Hematopoietic multipotent progenitor cell treated with erythropoietin and hydrocortisone succinate and interleukin-3 and kit ligand, for 8 days (in vitro differentiated cells): ENCODE results near the gene PPP1R7.

ENCODE experiments used
- DNase-seq: peaks from one replicate; pipeline ENCODE4 v3.0.0-alpha.2; 2015

The PPP1R7 gene

DNA sequence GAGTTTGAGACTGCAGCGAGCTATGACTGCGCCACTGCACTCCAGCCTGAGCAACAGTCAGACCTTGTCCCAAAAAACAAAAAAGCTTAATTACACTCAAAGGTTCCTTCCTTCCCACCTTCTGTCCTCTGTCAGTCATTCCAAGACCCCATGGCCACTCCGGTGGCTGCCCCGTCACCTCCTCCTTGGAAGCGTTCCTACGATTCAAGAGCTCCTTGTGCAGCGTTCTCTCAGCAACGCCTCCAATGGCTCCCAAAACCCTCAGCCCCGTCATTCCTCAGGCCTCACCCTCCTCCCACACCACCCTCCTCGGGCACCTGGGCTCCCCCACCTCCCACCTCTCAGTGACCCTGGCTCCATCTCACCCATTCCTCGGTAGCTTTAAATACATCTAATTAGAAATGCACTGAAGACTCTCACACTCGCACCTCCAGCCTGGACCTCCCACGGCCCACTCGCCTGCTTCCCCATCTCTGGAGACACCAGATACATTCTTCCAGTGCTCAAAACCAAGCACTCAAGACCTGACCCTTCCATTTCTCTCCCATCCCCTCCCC is 9.0 kb upstream of the PPP1R7 start:
- no peak for DNase-seq

DNA sequence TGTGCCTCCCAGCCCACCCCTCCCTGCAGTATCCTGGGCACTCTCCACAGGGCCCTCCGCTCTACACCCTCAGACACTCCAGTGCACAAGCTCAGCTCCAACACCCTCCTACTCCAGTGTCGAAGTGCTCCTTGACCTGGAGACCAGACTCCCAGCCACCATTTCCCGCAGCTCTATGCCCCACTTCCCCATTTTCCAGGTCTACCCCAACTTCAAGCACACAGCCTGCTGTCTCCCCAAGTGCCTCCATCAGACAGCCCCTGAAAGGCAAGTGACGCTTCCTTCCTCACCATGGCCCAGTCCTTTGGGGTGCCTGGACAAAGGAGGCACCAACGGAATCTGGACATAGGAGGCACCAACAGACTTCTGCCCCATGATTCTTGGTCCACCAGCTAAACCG is 8.2 kb upstream of the PPP1R7 start:
- DNase-seq: no peak

DNA sequence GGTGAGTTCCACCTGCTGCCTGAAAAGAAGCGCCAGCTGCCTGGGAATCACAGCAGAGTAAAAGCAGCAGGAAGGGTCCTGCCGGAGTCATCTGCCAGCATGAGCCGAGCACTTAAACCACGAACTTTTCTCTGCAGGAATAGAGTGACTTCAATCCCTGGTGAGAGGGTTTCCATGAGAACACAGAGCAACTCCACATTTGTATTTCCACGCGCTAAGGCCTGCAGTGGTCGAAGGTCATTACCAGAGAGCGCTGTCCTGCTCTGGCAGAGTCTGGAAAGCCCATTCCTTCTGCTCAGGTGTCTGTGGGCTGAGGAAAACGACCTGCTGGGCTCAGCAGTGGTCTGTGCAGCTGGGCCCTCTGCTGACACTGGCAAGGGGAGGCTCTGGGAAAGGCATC is 7.7 kb upstream of the PPP1R7 start:
- no peak for DNase-seq

DNA sequence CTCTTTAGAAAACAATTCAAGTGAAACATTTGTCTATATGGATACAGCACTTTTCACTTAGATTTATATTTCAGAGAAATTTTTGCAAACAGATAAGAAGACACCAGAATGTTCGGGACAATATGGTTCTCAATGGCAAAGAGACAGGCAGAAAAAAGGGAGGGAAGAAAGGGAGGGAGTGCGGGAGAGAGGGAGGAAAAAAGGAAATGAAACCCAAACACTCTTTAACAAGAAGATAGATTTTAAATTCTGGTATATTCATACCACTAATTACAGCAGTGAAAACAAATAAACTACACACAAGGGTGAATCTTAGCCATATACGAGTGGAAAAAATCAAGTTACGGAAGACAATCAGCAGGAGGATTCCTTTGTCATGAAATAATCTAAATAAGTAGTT is 4.0 kb upstream of the PPP1R7 start:
- DNase-seq: no peak

DNA sequence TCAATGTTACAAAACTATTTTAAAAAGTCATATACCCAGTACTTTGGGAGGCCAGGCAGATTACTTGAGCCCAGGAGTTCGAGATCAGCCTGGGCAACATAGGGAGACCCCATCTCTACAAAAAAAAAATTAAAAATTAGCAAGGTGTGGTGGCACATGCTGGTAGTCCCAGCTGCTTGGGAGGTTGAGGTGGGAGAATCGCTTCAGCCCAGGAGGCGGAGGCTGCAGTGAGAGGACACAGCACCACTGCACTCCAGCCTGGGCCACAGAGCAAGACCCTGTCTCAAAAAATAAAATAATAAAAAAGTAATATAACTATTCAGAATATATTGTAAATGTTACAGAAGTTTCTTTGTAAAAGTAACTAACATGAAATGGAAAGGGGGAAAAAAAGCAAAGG is 2.9 kb upstream of the PPP1R7 start:
- DNase-seq: no peak

DNA sequence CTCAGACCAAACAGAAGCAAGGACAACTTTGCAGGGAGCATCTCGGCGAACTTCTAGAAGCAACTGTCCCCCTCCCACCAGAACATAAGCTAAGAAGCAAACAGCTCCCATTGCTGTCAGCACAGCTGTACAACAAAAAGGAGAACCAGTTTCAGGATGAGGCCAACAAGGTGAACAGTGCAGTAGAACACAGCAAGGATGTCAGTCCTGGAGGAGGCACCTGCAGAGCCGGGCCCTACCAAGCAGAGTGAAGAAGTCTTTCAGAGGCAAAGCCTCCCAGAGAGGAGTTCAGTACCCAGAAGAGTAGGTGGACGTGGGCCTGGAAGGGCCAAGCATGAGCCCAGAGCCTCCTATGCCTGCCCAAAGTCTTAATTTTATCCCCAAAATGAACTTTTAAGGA is 2.0 kb upstream of the PPP1R7 start:
- no peak for DNase-seq

DNA sequence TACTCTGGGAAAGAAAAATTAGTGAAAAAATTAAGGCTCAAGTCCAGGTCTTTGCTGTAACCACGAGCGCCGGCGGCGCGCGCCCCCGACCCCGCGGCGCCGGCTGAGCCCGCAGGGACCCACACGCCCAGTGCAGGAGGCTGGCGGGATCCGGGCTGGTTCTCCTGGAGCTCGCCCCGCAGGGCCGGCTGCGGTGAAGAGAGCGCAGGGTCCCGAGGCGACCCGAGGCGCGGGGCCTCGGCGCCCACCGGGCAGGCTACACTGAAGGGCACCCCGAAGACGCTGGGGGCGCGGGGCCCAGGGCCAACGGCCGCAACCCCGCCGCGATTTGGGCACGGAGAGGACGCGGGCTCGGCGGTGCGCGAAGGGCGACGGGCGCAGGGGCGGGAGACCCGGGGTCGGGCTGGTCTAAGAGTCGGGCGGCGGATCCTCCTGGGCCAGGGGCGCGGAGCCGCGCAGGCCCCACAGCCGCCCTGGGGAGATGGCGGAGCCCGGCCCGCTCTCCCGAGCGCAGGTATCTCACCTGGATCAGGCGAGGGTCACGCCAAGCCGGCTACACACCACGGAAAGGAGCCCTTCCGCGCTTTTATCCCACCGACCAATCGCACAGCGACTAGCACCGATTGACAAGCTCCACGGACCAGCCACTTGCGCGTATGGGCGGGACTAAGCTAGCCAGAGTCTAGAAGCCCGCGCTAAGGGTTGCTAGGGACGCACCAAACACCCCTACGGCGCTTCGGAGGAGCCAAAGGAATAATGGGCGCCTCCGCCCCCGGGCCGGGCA is 1.2 kb upstream of the PPP1R7 start, which contains the start of gene PASK:
TSS of gene PASK (minus strand) at position 582 of the 784 bp plus-strand sequence. CDS start 6,440 bp downstream, outside the sequence.
- DNase-seq: peak; percentile 98

DNA sequence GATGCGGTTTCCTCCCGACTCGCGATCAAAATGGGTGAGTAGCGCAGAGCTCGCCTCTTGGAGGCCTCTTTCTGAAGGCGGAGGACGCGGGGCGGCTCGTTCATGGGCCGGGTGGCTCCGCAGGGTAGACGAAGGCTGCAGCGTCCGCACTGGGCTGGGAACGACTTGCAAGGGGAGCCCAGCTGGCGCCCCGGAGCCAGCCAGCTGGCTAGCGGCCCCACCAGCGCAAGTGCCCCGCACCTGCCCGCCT is 667 bp upstream of the PPP1R7 start:
- no peak for DNase-seq

DNA sequence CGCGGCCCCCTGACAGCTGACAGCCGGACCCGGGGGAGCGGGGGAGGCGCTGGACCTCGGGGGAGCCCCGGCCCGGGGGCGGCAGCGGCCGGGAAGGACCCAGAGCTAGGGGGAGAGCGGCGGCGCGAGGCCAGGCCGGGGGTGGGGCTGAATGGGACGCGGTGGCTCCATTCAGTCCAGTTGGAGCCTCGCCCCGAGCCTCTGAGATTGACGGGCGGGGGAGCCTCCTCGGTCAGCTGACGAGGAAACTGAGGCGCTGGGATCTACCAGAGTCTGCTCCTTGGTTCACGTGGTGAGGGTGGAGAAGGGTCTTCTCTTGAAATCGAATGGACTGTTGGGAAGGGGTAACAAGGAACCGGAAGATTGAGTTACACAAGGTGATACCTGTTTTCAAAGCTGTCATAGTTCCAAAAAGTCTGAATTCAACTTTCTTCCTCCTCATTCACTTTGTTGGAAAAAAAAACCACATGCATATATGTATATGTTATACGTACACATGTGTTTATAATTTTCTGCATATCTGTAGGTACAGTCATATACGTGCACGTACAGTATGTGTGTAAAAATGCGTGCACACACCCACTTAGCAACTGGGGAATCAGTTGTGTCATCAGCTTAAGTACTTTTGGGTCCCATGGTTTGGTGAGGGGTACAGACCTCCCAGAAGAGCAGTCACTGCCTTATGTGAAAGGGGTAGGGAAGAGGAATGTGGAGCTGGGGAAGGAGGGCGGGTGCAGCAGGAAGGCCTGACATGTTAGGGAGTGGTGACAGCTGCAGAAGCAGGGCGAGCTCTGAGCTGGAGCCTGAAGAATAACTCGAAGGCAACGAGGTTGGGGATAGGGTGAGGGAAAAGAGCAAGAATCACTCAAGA is 628 bp downstream of the PPP1R7 start:
- DNase-seq: no peak

DNA sequence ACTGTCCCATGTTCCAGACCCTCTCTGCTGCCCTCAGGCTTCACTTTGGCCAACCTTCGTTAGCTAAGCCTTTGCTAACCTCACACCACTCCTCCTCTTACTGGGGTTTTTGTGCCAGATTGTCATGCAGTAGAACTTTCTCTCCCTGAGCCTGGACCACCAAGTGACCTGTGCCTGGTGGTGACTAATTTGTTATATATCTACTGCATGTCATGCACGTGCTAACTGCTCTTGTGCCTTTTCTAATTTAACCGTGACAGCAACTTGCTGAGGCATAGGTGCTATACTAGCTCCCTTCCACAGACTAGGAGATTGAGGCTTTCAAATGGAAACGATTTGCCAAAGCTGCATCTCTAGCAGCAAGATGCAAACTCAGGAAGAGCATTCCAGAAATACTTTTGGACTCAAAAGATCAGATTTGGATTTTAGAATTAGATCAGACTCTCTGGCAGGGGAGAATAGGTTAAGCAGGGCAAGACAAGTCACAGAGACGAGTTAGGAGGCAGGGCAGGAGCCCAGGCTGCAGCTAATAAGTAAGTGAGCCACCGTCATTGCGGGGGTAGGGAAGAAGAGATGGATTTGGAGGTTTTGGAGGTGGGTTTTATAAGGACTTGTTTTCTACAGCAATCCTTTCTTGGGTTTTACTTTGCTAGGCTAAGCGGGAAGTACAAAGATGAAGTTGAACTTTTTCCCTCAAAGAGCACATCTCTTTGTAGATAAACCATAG is 1.8 kb downstream of the PPP1R7 start:
- DNase-seq: no peak

DNA sequence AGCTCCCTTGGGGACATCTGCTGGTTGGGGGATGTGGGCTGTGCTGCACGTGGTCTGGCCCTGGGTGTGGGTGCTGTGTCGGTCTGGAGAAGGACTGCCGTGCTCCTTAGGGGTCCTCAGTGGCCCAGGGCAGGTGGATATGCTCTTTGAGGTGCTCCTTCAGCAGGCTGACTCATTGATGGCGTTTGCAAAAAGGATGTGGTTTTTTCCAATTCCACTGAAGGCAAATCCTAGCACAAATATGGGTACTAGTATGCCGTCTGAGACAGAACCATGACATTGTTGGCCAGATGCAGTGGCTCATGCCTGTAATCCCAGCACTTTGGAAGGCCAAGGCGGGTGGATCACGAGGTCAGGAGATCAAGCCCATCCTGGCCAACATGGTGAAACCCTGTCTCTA is 3.3 kb downstream of the PPP1R7 start:
- DNase-seq: no peak

DNA sequence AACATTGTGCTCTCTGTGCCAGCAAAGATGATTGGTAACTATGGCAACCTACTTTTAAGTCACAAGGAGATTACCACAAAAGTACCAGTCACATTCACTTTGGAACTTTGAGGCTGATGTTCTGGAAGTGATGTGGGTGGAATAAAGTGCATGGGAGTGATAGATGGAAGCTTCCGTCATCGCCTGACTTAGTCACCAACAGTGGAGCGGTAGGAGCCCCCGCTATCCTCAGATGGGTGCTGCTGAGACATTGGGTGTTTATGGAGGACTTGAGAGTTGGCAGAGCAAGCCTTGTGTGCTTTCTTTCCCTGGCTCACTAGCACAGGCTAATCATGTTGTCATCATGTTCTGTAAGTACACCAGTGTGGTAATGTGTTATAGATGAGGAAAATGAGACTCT is 4.6 kb downstream of the PPP1R7 start:
- no peak for DNase-seq

DNA sequence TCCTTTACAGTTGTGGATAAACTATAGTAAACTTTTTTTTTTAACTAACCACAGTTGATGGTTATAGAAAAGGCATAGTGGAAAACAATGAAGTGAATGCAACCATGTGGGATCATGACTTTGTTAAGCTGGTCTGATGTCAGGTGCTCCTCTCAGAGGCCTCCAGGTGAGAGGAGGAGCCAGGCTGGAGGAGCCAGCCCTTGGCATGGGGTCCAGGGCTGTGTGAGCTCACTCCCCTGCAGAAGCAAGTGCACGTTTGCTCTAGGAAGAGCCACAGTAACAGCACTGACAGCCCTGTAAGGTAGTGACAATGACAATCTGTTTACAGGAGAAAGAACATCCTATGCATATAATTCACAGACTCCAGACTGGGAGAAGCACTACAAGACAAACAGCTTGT is 5.7 kb downstream of the PPP1R7 start:
- no peak for DNase-seq

DNA sequence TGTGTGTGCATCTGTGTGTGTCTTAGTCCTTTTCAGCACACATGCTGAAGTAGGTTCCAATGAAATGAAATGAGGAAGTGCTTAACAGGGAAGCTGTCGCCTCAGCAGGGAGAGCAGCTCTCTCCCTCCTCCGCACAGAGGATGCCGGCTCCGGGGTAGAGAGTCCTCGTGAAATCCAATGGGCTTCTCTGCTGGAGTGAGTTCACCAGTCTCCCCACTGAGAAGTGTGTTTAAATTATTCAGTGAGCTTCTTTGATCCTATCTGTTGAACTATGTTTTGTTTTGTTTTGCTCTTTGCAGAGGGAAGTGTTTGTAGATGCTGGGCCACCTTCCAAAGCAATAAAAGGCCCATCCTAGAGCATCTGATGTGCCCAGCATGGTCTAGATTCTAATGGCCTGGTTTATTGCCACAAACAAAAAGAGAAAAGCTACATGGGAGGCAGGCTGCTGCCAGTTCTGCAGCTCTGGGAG is 6.7 kb downstream of the PPP1R7 start:
- no peak for DNase-seq

DNA sequence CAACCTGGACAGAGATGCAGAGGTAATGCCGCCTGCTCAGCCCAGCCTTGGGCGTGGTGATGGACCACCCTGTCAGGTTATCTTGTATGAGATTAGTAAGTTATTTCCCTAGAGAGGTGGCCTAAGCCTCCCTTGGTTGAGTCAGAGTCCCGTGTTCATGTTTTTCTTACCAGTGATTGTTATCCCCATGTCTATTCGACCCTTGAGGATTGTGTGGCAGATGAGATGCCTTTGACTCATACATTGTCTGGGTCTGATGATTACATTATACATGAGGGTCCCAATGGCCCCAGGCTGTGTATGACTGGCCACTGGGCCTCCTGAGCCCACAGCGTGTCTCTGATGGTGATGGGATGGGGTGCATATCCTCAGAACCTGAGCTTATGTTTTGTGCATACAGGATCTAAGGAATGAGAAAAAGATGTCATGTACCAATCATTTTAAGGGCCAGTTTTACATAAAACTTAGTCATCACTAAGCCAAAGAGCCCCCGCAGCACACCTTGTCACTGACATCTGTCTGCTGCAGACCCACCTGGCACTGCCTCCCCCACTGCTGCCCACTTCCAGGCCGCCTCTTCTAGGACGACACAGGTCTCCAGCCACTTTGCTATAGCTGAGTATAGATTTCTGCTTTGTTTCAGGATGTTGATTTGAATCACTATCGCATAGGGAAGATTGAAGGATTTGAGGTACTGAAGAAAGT is 7.7 kb downstream of the PPP1R7 start:
- DNase-seq: no peak

DNA sequence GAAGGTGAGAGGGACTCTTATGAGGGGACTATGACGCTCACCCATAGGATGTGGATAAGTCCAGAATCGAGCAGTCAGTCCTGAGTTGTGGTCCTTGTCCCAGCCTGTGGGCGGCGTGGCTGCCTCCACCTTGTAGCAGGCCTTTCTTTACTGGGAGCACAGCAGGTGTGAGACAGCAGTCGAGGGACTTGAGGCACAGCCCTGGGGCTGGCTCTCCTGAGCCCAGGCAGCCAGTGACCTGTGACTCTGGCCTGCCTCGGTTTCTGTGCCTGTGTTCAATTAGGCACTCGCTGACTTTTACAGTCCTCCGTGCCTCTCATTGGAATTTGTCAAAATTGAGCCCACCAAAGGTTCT is 8.3 kb downstream of the PPP1R7 start:
- no peak for DNase-seq

DNA sequence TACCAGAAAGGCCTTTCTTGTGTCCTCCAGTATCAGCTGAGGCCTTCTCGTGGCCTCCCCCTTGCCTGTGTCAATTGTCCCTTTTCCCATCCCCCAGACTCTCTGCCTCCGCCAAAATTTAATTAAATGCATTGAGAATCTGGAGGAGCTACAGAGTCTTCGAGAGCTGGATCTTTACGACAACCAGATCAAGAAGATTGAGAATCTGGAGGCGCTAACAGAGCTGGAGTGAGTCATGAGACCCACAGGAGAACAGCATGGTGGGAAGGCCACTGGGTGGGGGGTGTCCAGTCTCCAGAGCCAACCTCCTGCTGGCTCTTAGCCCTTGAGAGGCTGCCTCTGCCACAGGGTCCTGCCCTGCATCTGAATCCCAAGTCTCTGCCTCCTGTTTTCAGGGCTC is 8.8 kb downstream of the PPP1R7 start:
- no peak for DNase-seq

DNA sequence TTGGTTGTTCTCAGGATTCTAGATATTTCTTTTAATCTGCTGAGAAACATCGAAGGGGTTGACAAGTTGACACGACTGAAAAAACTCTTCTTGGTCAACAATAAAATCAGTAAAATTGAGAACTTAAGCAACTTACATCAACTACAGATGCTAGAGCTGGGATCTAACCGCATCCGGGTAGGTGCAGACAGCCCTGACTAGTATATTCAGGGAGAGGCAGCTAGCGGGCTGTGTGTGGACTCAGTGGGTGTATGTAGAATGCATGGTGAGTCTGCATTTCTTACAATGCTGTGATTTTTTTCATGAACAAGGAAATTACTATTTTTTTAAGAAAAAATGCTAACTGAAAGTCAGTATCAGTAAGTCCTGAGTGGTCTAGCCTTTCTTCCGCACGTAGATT is 10.1 kb downstream of the PPP1R7 start:
- DNase-seq: no peak

DNA sequence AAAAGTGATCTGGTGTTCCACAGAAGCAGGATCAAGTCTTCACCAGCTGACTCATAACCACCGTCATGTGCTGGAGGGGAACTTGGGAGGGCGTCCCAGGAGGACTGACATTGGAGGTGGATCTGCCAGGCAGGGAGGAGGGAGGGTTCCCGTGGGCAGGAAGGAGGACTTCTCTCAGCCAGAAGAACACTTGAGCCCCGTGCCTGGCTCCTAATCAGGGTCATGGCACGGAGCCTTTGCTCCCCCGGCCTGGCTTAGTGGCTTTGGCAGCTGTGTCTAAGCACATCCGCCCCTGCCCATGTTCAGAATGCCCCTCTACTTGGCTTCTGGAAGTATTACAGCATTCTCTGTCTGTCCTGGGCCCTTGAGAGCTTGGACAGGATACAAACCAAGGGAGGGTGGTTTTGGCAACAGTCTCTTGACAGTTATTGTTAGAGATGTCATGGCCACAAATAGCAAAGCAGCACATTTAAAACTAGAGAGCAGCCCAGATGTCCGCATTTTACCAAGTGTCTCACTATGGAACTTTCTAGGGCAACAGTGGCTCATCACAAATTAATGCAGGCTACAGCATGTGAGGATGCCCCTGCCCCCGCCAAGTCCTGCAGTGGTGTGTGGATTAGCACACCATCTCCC is 11.5 kb downstream of the PPP1R7 start:
- no peak for DNase-seq

DNA sequence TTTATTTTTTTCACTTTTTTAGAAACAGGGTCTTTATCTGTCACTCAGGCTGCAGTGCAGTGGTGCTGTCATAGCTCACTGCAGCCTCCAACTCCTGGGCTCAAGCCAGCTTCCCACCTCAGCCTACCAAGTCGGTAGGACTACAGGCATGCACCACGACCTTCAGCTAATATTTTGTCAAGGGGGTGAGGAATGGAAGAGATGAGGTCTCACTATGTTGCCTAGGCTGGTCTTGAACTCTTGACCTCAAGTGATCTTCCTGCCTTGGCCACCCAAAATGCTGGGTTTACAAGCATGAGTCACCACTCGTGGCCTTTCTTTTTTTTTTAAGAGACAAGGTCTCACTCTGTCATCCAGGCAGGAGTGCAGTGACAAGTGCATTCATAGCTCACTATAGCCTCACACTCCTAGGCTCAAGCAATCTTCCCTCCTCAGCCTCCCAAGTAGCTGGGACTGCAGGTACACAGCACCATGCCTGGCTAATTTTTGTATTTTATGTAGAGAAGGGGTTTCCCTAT is 13.4 kb downstream of the PPP1R7 start:
- no peak for DNase-seq

DNA sequence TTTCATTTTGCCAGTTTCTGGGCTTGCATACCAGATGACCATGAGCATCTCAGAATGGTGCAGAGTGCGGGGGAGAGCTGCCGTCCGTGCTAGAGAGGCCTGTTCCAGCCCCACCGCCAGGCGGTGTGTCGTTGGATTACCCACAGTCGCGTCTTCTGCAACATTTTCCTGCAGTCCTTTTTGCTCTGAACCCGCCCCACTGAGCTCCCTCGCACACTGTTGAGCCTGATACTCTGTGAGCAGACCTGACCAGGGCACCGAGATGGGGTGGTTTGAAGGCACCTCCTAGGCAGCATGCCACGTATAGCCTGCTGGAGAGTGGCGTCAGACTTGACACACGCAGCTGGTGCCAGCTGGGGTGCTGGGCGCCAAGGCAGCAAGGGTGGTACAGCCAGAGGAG is 18.1 kb downstream of the PPP1R7 start:
- DNase-seq: no peak

DNA sequence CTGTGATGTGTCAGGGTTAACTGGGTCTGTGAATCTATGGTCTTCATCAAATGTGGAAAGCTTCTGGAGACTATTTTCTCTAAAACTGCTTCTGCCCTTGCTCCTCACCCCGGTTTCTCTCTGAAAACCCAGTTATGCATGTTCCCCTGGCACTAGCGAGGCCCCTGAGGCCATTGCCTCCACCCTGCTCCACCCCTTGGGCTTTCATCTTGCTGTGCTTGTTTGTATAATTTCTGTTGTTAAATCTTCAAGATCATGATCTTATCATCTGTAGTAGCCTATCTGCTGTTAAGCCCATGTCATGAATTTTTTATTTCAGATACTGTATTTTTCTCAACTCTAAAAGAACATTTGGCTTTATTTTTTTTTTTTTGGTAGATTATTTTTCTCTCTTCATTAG is 23.3 kb downstream of the PPP1R7 start:
- DNase-seq: no peak
